NCI-H82 treated with DMSO at 0.1 percent for 48 hours (cell line): ENCODE data around the gene RAB22A.

Source experiments
- DNase-seq: peaks from one replicate; lab custom pipeline; 2025; ENCODE audit not compliant: unreplicated experiment; lab: John Stamatoyannopoulos, UW

RAB22A gene

GRCh38 chr20:58309591-58310290 is at the start of gene RAB22A:
Gene RAB22A, plus strand, starts transcription at chr20:58309715. Its CDS starts 262 bp downstream, at chr20:58309977.
- DNase-seq: no peak

- DNase-seq: no peak
Measured at GRCh38 chr20:58260006-58260405, 49.5 kb upstream of the RAB22A start.

DNA sequence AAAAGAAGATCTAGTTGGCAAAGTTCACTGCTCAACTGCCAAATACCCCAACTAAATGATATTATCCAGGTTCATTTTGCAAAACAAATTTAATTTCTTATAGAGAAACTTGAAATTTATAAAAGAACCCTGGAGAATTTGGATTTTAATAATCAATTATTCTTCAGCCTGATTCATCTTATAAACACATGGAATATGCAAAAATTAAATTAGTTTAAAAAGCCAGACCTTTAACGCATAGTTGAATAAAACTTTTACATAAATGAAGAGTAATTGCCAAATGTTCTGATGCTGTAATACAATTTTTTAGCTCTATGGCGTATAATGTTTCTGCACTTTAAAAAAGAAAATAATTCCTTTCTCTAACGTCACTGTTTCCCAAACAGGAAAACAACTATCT is 47.9 kb upstream of the RAB22A start:
- no peak for DNase-seq

DNA sequence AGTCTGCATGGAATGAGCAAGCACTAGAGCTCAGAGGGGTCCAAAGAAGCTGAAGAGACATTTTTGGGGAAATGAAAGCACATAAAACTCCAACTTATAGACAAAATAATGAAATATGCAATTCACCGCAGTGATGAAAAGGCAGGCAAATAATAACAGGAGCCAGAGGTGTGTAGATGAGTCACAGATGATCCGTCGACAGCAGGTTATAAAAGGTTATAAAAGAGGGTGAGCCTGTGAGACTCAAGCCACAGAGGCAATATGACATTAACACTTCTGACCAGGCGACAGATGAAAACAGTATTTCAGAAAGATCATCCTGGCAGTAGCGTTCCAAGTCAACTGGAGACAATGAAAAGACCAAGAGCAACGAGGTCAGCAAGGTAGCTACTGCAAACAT is 45.2 kb upstream of the RAB22A start:
- DNase-seq: no peak

DNA sequence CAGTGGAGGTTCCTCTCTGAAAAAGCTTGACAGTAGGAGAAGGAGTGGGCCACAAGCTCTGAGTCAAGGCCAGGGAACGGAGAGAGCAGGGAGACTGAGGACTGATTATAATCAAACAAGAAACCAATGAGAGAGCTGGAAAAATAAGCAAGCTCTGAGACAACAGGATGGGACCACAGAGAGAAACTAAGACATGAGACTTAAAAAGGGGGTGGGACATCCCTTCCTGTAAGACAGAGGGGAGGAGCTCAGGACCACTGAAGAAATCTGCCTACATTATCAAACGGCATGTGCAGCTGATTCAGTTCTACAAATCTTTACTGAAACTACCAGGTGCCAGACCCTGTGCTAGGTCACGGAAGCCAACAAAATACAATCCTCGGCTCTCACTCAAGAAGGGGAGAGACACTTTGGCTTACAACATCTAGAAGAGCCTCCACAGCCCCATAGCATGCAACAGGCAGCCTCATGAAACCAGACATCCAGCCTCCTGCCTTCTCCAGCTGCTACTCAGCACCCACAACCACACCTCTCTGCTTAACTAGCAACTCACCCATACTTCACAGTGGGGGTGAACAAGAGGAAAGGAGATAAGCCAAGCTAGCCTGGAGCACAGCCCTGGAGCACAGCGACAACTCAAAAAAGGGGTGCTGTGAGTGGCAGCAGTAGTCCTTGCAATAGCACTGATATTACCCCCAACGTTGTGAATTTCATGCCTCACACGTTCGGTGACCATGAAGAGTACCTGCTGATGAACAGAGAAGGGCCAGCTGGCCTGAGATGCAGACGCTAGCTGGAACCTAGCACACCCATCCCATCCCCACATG is 41.9 kb upstream of the RAB22A start:
- no peak for DNase-seq

DNA sequence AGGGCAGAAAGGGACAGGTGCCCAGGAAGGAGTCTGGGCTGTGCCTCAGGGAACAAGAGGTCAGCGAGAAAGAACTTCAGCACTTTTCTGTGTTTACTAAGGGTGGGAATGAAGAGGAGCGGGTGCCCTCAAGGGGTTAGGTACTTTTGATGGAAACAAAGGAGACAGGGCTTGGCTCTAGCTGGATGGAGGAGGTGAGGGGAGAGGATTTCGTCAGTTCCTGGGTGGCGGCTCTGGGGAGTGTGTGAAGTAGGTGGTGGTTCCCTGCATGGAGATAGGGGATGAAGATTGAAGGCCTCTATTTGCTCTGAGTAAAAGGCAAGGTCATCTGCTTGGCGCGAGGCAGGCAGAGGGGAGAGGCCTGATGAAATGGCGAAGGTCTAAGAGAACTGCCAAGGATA is 41.1 kb upstream of the RAB22A start:
- no peak for DNase-seq

DNA sequence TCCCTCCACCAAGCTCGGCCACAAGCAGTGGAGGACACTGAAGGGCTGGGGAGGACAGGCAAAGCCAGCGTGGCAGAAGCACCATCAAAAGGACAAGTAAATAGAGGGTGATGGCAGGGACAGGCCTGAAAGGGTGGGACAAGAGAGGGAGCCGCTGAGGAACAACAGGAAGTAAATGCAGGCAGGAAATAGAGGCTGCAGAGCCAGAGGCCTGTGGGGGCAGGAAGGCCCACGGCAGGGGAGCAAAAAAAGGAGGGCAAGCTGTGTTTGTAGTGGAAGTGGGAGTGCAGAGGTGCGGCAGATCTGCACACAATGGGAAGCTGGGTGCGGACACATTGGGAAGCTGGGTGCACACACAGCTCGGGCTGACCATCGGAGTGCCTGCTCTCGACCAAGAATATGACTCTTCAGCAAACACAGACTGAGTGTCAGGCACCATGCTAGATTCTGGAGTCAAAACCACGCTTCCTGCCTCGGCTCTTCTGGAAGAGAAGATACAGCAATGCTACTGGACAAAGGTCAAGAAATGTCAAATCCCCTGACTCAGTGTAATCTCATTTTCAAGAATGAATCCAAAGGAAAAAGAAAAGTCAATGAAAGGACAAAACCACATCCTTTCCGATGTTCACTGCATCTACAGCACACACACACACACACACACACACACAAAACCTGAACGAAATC is 40.4 kb upstream of the RAB22A start:
- no peak for DNase-seq

GRCh38 chr20:58271606-58272351 is 37.7 kb upstream of the RAB22A start:
- DNase-seq: no peak

- no peak for DNase-seq
Measured at GRCh38 chr20:58274384-58274783, 35.1 kb upstream of the RAB22A start.

DNA sequence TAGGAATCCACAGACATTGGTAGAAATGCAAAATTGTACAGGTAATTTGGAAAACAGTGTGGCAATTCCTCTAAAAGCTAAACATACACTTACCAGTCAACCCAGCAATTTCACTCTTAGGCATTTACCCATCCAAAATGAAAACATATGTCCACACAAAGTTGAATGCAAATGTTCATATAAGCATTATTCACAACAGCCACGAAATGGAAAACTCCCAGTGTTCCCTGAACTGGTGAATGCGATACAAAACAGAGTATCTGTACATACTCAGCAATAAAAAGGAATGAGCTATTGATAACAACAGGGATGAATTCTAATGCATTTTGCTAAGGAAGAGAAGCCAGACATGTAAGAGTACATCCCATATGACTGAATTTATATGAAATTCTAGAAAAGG is 32.4 kb upstream of the RAB22A start:
- no peak for DNase-seq

DNA sequence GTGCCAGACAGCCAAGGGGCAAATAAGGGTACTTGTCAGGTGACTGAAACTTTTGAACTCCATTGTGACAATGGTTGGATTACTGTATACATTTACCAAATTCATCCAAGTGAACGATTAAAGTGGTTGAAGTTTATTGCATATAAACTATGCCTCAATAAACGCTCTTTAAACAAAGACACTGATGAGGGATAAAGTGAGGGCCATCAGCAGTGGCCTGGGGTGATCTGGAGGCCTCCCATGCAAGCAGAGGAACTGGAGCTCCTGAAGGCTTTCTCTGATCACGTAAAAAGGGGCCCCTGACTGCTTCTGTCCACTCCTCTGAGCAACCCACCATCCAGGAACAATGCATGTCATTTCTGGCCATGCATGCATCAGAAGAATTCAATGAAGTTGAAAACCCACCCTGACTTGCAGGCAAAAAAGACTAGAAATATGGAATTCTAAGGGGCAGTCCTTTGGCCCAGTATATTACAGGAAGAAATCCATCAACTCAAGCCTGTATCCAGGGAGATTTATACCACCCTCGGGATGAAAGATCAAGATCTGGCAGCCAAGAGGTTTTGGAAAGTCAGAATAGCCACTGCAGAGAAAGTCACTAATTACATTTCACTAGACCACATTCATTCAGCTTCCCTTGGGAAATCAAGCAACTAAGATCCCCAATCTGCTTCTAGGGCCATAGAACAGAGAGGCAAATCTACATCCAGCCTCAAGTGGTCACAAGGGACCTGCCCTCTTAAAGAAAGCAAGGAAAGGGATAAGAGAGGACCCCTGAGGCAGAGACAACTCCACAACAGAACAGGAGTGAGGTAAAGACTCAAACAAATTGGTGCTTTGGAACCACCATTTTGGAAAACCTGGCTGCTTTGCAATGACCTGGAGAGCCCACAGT is 31.7 kb upstream of the RAB22A start:
- no peak for DNase-seq

DNA sequence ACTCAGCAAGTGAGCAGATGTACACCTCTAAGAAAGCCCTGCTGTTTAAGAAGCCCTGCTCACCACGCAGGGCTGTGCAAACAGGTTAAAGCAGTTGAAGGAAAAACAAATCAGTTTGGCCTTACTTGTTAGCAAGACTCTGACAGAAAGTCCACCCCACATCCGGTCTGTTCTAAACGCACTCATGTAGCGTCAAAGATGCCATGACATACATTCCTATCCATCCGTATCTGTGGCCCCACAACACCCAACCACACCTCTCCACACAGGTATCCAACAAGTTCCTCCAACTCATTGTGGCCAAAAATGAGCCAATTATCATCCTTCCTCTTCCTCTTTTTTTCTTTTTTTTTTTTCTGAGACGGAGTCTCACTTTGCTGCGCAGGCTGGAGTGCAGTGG is 22.8 kb upstream of the RAB22A start:
- DNase-seq: no peak

DNA sequence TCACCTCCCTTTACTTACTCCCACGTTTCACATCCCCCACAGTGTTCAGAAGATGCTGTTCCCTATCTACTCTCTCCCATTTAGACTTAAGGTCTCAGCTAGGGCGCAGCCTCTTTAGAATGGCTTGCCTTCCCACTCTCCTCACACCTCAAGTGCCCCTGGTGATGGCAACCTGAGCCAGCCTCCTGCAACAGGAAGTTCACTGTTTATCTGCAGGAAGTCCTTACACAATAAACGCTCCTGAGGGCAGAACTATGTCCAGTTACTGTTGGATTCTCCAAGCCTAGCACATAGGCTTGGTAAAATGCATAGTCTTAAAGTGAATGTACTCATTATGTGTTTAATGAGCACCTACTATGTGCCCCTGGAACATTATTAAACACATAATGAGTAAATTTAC is 21.9 kb upstream of the RAB22A start:
- no peak for DNase-seq

DNA sequence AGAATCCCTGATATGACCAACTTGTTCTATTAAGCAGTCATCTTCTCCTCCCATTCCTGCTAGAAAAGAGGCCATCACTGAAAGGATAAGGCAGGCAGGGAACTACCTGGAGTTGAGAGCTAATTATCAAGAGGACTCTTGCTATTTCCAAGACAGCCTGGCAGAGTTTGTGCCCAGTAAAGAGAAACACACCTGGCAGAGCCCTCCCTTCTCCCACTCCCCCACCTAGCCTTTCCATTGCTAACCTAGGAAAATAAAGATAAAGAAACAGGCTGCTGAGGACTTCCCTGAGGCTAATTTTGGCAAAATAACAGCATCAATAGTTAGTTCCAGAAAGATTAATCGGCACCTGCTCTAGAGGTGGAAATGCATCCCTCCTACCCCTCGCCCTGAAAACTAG is 20.4 kb upstream of the RAB22A start:
- no peak for DNase-seq

GRCh38 chr20:58293453-58293852 is 16.1 kb upstream of the RAB22A start:
- peak; percentile 10 for DNase-seq

DNA sequence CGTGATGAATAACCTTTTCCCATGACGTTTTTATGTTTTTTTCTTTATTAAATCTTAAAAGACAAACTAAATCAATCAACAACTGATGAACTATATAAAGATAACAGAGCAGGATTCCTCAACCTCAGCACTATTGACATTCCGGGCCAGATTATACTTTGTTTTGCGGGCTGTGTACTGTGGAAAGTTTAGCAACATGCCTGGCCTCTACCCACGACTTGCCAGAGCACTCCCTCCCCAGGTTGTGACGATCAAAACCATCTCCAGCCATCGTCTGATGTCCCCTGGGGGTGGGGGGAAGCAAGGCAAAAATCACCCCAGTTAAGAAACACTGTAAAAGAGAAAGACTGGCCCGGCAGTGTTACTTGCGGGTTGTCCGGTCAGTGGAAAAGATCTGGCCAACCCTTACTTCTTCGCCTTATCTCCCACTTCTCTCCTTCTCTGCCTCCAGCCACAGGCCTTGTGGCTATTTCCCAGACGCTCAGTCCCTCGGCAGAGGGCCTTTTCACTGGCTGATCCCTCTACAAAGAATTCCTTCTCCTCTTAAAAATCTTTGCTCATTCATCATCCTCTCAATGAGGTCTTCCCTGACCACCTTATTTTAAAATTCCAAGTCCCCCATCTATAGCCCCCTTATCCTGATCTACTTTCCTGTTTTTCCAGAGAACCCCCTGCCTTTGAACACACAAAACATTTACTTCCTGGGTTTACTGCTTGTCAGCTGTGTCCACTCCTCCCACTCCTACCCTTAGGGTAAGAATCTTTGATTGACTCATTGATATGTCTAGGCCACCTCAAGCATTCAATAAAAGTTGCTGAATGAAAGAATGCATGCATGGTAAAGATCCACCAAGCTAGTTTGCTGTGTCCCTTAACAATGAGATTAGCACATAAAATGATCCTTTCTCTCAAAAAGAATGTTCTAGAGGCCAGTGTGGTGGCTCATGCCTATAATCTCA is 14.7 kb upstream of the RAB22A start:
- DNase-seq: no peak

DNA sequence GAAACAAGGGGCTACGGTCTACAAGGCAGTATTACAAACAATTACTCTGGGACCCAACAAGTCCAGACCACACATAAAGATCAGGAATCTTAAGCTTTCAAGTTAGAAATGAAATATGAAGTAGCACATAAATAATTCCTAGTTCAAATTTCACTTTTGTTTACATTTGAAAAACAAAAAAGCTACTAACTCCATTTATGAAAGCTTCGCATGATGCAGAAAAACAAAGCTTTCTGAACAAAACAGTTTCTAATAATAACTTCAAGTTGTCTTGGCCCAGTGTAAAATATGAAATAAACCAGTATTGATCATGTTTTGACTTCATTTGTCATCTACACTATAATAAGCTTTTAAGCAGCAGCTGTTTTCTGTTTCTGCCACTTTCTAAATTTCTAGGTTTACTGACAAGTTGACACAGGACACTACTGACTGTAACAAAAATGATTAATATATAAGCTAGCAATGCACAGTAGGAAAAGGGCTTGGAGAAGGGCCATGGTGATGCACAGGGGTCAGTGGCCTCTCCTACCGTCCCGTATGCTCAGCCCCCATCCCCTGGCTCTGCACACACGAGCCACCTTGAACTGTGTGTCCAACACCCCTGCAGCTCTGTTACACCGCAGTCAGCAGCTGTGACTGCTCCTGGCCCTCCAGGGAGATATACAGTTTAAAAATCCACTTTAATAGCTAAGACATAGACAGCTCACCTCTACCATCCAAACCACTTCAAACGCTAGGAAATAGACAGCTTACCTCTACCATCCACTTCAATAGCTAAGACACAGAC is 13.3 kb upstream of the RAB22A start:
- no peak for DNase-seq

DNA sequence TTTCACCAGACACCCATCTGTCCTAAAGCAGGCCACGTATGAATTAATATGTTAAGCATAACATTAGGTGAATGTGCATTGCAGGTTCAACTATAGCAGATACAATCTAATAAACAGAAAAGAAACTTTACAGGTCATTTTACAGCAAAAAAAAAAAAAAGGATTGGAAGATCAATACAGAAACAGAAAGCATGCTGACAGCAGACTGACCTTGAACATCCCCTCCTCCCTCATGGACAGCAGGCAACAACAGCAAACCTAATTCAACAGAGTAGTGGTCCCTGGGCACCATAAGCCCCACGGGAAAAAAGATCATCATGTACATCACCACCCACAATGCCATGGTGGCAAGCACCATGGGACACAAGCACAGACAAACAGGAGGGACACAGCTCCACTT is 12.1 kb upstream of the RAB22A start:
- DNase-seq: no peak
